MM.1S (cell line): ENCODE measurements around the gene FOXL3.

Experiments
- DNase-seq: peaks from one replicate; pipeline ENCODE4 v3.0.0-alpha.2; 2015
- H2AFZ ChIP-seq: fragments of 300-600 bp; sonication (generic); 2 replicates; pipeline ENCODE4 v1.6.0; 2016; ENCODE audit warnings: antibody characterized with exemption, low read length
- H3F3A ChIP-seq: fragments of 300-600 bp; sonication (generic); 2 replicates; pipeline ENCODE4 v1.6.1; 2016; ENCODE audit warnings: mild to moderate bottlenecking, antibody characterized with exemption, low read length, moderate library complexity, mixed read lengths; ENCODE audit not compliant: insufficient read depth
- H3K27ac ChIP-seq: fragments of 300-600 bp; sonication (generic); 2 replicates; pipeline ENCODE4 v1.5.1; 2016; ENCODE audit warnings: mild to moderate bottlenecking, low read length
- H3K27me3 ChIP-seq: fragments of 300-600 bp; sonication (generic); replicated peaks from 2 replicates; pipeline ENCODE4 v1.6.0; 2016; ENCODE audit warnings: low read length; ENCODE audit not compliant: insufficient read depth
- H3K36me3 ChIP-seq: fragments of 300-600 bp; sonication (generic); replicated peaks from 2 replicates; pipeline ENCODE4 v1.6.1; 2016; ENCODE audit warnings: mild to moderate bottlenecking, low read length, mixed read lengths; ENCODE audit not compliant: insufficient read depth
- H3K4me1 ChIP-seq: fragments of 300-600 bp; sonication (generic); 2 replicates; pipeline ENCODE4 v1.6.1; 2016; ENCODE audit warnings: low read length, mixed read lengths
- H3K4me2 ChIP-seq: fragments of 300-600 bp; sonication (generic); 2 replicates; pipeline ENCODE4 v1.6.0; 2016; ENCODE audit warnings: low read depth, low read length
- H3K4me3 ChIP-seq: fragments of 300-600 bp; sonication (generic); 2 replicates; pipeline ENCODE4 v1.5.1; 2016; ENCODE audit warnings: low read length, mixed read lengths
- H3K79me2 ChIP-seq: fragments of 300-600 bp; sonication (generic); 2 replicates; pipeline ENCODE4 v1.6.1; 2016; ENCODE audit warnings: mixed run types, low read length, mixed read lengths
- H3K9ac ChIP-seq: fragments of 300-600 bp; sonication (generic); 2 replicates; pipeline ENCODE4 v1.6.1; 2016; ENCODE audit warnings: low read length, mixed read lengths
- H3K9me2 ChIP-seq: fragments of 300-600 bp; sonication (generic); replicated peaks from 2 replicates; pipeline ENCODE4 v1.6.1; 2016; ENCODE audit warnings: mild to moderate bottlenecking, low read length, mixed read lengths; ENCODE audit not compliant: insufficient read depth
- H3K9me3 ChIP-seq: fragments of 300-600 bp; sonication (generic); replicated peaks from 2 replicates; pipeline ENCODE4 v1.6.1; 2016; ENCODE audit warnings: mild to moderate bottlenecking, low read length, mixed read lengths; ENCODE audit not compliant: insufficient read depth
- H4K20me1 ChIP-seq: fragments of 300-600 bp; sonication (generic); 2 replicates; pipeline ENCODE4 v1.6.1; 2016; ENCODE audit warnings: mild to moderate bottlenecking, low read length, moderate library complexity, mixed read lengths; ENCODE audit not compliant: insufficient read depth
- CTCF ChIP-seq: fragments of 300-600 bp; sonication (generic); IDR thresholded peaks from 2 replicates; pipeline ENCODE4 v1.5.1; 2016; ENCODE audit warnings: antibody characterized with exemption, low read length, mixed read lengths
- EZH2 ChIP-seq: fragments of 300-600 bp; sonication (generic); optimal IDR thresholded peaks from 2 replicates; pipeline ENCODE3; 2017; ENCODE audit warnings: low read depth, mild to moderate bottlenecking, antibody characterized with exemption, low read length, mixed read lengths
- EZH2phosphoT487 ChIP-seq: fragments of 300-600 bp; sonication (generic); IDR thresholded peaks from 2 replicates; pipeline ENCODE4 v1.6.1; 2018; ENCODE audit warnings: antibody characterized with exemption, low read length

Gene FOXL3

GRCh38 chr7:311796-312195 lies 21.8 kb downstream of the FOXL3 start:
- H3K9ac ChIP-seq: no peak overlapping the region
- no peak for DNase-seq
- no peaks in the 10 kb centered on the region for H3K9me3 ChIP-seq
- no peaks in the 10 kb centered on the region for H3K36me3 ChIP-seq
- no peaks in the 10 kb centered on the region for H3F3A ChIP-seq
- H3K27ac ChIP-seq: no peak overlapping the region
- H3K79me2 ChIP-seq: no peaks in the 10 kb centered on the region
- no peak overlapping the region for H2AFZ ChIP-seq
- no peaks in the 10 kb centered on the region for H3K9me2 ChIP-seq
- H3K4me1 ChIP-seq: no peaks in the 10 kb centered on the region
- H3K4me3 ChIP-seq: no peak overlapping the region
- H3K4me2 ChIP-seq: no peak overlapping the region
- TF ChIP-seq EZH2phosphoT487: no peak
- TF ChIP-seq CTCF: no peak
- TF ChIP-seq EZH2: no peak
- H4K20me1 ChIP-seq: no peaks in the 10 kb centered on the region
- peaks cover 8% of the 10 kb centered on the region; the same call in 1 of the 2 replicates for H3K27me3 ChIP-seq

- TF ChIP-seq EZH2: no peak
- TF ChIP-seq CTCF: no peak
- peaks cover 8% of the 10 kb centered on the region; the same call in 1 of the 2 replicates for H3K27me3 ChIP-seq
- no peak overlapping the region for H3K4me2 ChIP-seq
- no peaks in the 10 kb centered on the region for H3F3A ChIP-seq
- H2AFZ ChIP-seq: no peak overlapping the region
- no peaks in the 10 kb centered on the region for H3K9me2 ChIP-seq
- H3K36me3 ChIP-seq: no peaks in the 10 kb centered on the region
- no peaks in the 10 kb centered on the region for H3K79me2 ChIP-seq
- no peak overlapping the region for H3K27ac ChIP-seq
- no peaks in the 10 kb centered on the region for H3K4me1 ChIP-seq
- no peaks in the 10 kb centered on the region for H4K20me1 ChIP-seq
- H3K9me3 ChIP-seq: no peaks in the 10 kb centered on the region
- no peak for DNase-seq
- H3K4me3 ChIP-seq: no peak overlapping the region
- H3K9ac ChIP-seq: no peak overlapping the region
Measured at GRCh38 chr7:312424-312823, 22.5 kb downstream of the FOXL3 start.

GRCh38 chr7:314853-315252 lies 24.9 kb downstream of the FOXL3 start:
- TF ChIP-seq EZH2phosphoT487 (no peak), CTCF (no peak), EZH2 (no peak)
- Histone ChIP-seq H3K9me2 (no peaks in the 10 kb centered on the region), H3K36me3 (no peaks in the 10 kb centered on the region), H3K27me3 (peaks cover 8% of the 10 kb centered on the region; the same call in 1 of the 2 replicates), H3K4me3 (no peak overlapping the region), H3F3A (no peaks in the 10 kb centered on the region), H3K27ac (no peak overlapping the region), H3K4me2 (no peak overlapping the region), H4K20me1 (no peaks in the 10 kb centered on the region), H3K9ac (no peak overlapping the region), H3K4me1 (no peaks in the 10 kb centered on the region), H3K9me3 (no peaks in the 10 kb centered on the region), H3K79me2 (no peaks in the 10 kb centered on the region), H2AFZ (no peak overlapping the region)
- no peak for DNase-seq
